OCI-LY7 (cell line): ENCODE measurements around the gene ATG16L2. TPM values are rescaled to one million over a fixed set of nuclear protein-coding genes. Genes with fewer than 3 reads are reported as not detected.

Source experiments
- BruUV-seq: library from RNA; stranded (reverse); fragments of 400-500 nt; replicated peaks from 2 replicates; lab custom pipeline; 2021; lab: Mats Ljungman, UMichigan
- CTCF ChIA-PET: fragments of 300-600 bp; sonication (Branson Sonifier 250); formaldehyde crosslinking; loops from one replicate; lab custom pipeline; 2022; ENCODE audit warnings: antibody characterized with exemption; ENCODE audit not compliant: unreplicated experiment; lab: Charles Lee
- POLR2A ChIA-PET: fragments of 300-600 bp; sonication (Branson Sonifier 250); formaldehyde crosslinking; loops from one replicate; lab custom pipeline; 2022; ENCODE audit warnings: antibody characterized with exemption; lab: Charles Lee
- DNase-seq: peaks from one replicate; pipeline ENCODE4 v3.0.0-alpha.2; 2015; ENCODE audit warnings: low spot score
- H2AFZ ChIP-seq: fragments of 200-600 bp; sonication (generic), shearing (Covaris generic); 2 replicates; pipeline ENCODE4 v1.6.1; 2014; ENCODE audit warnings: mild to moderate bottlenecking, antibody characterized with exemption, low read length, moderate library complexity
- H3K27ac ChIP-seq: fragments of 200-600 bp; sonication (generic); 2 replicates; pipeline ENCODE4 v1.5.1; 2014; ENCODE audit warnings: mixed run types, low read depth, mild to moderate bottlenecking, moderate library complexity, low read length, inconsistent platforms; ENCODE audit not compliant: poor library complexity, severe bottlenecking
- H3K36me3 ChIP-seq: fragments of 200-600 bp; sonication (generic); 2 replicates; pipeline ENCODE4 v1.6.1; 2014; ENCODE audit warnings: mild to moderate bottlenecking, antibody characterized with exemption, low read length, moderate library complexity, mixed read lengths; ENCODE audit not compliant: insufficient read depth
- H3K4me1 ChIP-seq: fragments of 200-600 bp; sonication (generic); 2 replicates; pipeline ENCODE4 v1.5.1; 2014; ENCODE audit warnings: mild to moderate bottlenecking, low read length; ENCODE audit not compliant: insufficient read depth, poor library complexity, severe bottlenecking
- H3K4me2 ChIP-seq: fragments of 200-600 bp; sonication (generic); 2 replicates; pipeline ENCODE4 v1.6.1; 2014; ENCODE audit warnings: mild to moderate bottlenecking, low read length
- H3K4me3 ChIP-seq: fragments of 200-600 bp; sonication (generic); 2 replicates; pipeline ENCODE4 v1.5.1; 2014; ENCODE audit warnings: mild to moderate bottlenecking, low read depth, low read length; ENCODE audit not compliant: poor library complexity, severe bottlenecking
- H3K79me2 ChIP-seq: fragments of 200-600 bp; sonication (generic); 2 replicates; pipeline ENCODE4 v1.6.1; 2016; ENCODE audit warnings: low read depth, mild to moderate bottlenecking, low read length, moderate library complexity, mixed read lengths; ENCODE audit not compliant: insufficient read depth
- H3K9me2 ChIP-seq: fragments of 200-600 bp; sonication (generic); 2 replicates; pipeline ENCODE4 v1.6.1; 2016; ENCODE audit warnings: mild to moderate bottlenecking, low read length, mixed read lengths; ENCODE audit not compliant: insufficient read depth
- H3K9me3 ChIP-seq: fragments of 200-600 bp; sonication (generic); 2 replicates; pipeline ENCODE4 v1.6.1; 2014; ENCODE audit warnings: mild to moderate bottlenecking, mixed run types, low read length, mixed read lengths
- H4K20me1 ChIP-seq: fragments of 200-600 bp; sonication (generic); 2 replicates; pipeline ENCODE4 v1.6.1; 2014; ENCODE audit warnings: mild to moderate bottlenecking, antibody characterized with exemption, low read length, moderate library complexity, mixed read lengths; ENCODE audit not compliant: insufficient read depth
- EZH2phosphoT487 ChIP-seq: fragments of 200-600 bp; sonication (generic); IDR thresholded peaks from 2 replicates; pipeline ENCODE4 v1.6.1; 2018; ENCODE audit warnings: low read depth, borderline replicate concordance, mild to moderate bottlenecking, mixed run types, antibody characterized with exemption, low read length, moderate library complexity, mixed read lengths
- intact Hi-C: fragments of 100-400 bp; cut with micrococcal nuclease; formaldehyde crosslinking; loops from one replicate; pipeline ENCODE4 v1.10.0; 2022; ENCODE audit not compliant: unreplicated experiment
- total RNA-seq, 2 experiments: library from RNA; depleted of rRNA in 1 of 2; stranded (reverse); fragments of >200 nt in 1 of 2; shearing (Covaris generic) in 1 of 2; gene quantifications; 2 replicates each; pipeline ENCODE4 v1.2.3, GENCODE V29; 2014 to 2022
- TF ChIP-seq, protein P1 (sequence below): fragments of 200-600 bp; sonication (generic); conservative IDR thresholded peaks from 2 replicates; pipeline ENCODE4 v1.5.1; 2014; ENCODE audit warnings: mild to moderate bottlenecking, antibody characterized with exemption, low read length, moderate library complexity, mixed read lengths

ATG16L2 gene
- total RNA-seq, 2 experiments from 2014 or later = 103 to 108 TPM

DNA sequence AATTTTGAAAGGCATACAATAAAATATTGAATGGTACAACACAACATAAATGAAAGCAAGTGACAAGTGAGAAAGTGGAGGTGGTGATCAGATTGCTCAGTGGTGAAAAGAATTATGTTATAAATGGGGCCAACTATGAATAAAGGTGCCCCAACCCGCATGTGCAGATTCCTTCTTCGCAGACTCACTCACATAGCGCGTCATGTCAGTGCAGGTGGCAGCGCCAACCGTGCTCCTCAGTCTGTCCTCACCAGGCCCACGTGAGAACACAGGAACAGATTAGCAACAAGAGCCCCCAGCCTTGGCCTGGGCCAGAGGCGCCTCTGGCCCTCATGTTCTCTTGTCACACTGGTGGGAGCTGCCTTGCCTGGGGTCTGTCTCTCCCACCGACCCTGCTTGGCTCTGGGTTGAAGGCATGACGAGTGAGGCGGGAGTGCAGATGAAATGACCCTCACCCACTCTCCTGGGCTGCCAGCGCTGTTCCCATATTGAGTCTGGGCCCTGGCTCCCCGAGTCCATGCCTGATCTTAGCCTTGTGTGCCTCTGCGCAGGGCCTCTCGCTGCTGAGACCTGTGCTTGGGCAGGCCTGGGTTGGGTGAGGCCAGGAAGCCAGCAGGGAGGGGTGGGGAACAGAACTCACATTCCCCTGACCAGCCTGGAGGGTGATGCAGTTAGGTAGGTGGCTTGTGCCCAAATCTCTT lies 6.4 kb downstream of the ATG16L2 start:
- CTCF ChIA-PET = no interaction called here
- TF ChIP-seq EZH2phosphoT487 = no peak
- TF ChIP-seq, protein P1, sequence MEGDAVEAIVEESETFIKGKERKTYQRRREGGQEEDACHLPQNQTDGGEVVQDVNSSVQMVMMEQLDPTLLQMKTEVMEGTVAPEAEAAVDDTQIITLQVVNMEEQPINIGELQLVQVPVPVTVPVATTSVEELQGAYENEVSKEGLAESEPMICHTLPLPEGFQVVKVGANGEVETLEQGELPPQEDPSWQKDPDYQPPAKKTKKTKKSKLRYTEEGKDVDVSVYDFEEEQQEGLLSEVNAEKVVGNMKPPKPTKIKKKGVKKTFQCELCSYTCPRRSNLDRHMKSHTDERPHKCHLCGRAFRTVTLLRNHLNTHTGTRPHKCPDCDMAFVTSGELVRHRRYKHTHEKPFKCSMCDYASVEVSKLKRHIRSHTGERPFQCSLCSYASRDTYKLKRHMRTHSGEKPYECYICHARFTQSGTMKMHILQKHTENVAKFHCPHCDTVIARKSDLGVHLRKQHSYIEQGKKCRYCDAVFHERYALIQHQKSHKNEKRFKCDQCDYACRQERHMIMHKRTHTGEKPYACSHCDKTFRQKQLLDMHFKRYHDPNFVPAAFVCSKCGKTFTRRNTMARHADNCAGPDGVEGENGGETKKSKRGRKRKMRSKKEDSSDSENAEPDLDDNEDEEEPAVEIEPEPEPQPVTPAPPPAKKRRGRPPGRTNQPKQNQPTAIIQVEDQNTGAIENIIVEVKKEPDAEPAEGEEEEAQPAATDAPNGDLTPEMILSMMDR = no peak
- Histone ChIP-seq H3K9me3 (no peaks in the 10 kb centered on the region), H3K27ac (no peak overlapping the region), H3K36me3 (peaks cover 84% of the 10 kb centered on the region), H2AFZ (no peak overlapping the region), H4K20me1 (no peaks in the 10 kb centered on the region), H3K79me2 (peaks cover 10% of the 10 kb centered on the region; the same call in 1 of the 2 replicates), H3K4me3 (no peak overlapping the region), H3K4me1 (peaks cover 28% of the 10 kb centered on the region), H3K4me2 (no peak overlapping the region), H3K9me2 (no peaks in the 10 kb centered on the region)
- no peak for DNase-seq
- POLR2A ChIA-PET = no interaction called here
- intact Hi-C loops = no loop called here
- no TSS peak for BruUV-seq

GRCh38 chr11:72821221-72821919 lies 7.2 kb downstream of the ATG16L2 start:
- Histone ChIP-seq H3K9me2 (no peaks in the 10 kb centered on the region), H3K27ac (no peak overlapping the region), H2AFZ (no peak overlapping the region), H3K4me1 (peaks cover 21% of the 10 kb centered on the region), H3K4me3 (no peak overlapping the region), H3K4me2 (peak overlapping the region; percentile 48; the same call in 1 of the 2 replicates), H3K9me3 (no peaks in the 10 kb centered on the region), H3K79me2 (peaks cover 3% of the 10 kb centered on the region; the same call in 1 of the 2 replicates), H3K36me3 (peaks cover 90% of the 10 kb centered on the region), H4K20me1 (no peaks in the 10 kb centered on the region)
- BruUV-seq = no TSS peak
- ChIA-PET POLR2A (no interaction called here), CTCF (no interaction called here)
- TF ChIP-seq, protein P1 = no peak
- intact Hi-C loops = no loop called here
- no peak for DNase-seq
